Panc1 (cell line): ENCODE results near the gene OR9Q1. TPM values are rescaled to one million over a fixed set of nuclear protein-coding genes. Genes with fewer than 3 reads are reported as not detected.

Experiments
- ATAC-seq: fragments of 200-7000 bp; cut with Tn5 transposase; 2 replicates; pipeline ENCODE4 v1.9.1; 2020; ENCODE audit warnings: mild to moderate bottlenecking, moderate library complexity
- BruUV-seq: library from RNA; stranded (reverse); fragments of 400-500 nt; replicated peaks from 2 replicates; lab custom pipeline; 2021; lab: Mats Ljungman, UMichigan
- CTCF ChIA-PET: fragments of 300-600 bp; sonication (Branson Sonifier 250); formaldehyde crosslinking; loops from one replicate; lab custom pipeline; 2022; ENCODE audit warnings: antibody characterized with exemption; lab: Charles Lee
- POLR2A ChIA-PET: fragments of 300-600 bp; sonication (Branson Sonifier 250); formaldehyde crosslinking; loops from one replicate; lab custom pipeline; 2022; ENCODE audit warnings: antibody characterized with exemption; lab: Charles Lee
- DNase-seq: peaks from one replicate; pipeline ENCODE4 v3.0.0-alpha.2; 2010; ENCODE audit warnings: low read depth, low spot score
- H3K27ac ChIP-seq: 2 replicates; pipeline ENCODE4 v1.5.1; 2011; ENCODE audit warnings: mild to moderate bottlenecking, low read length, inconsistent platforms
- H3K27me3 ChIP-seq: fragments of 200-500 bp; sonication (Bioruptor generic); 2 replicates; pipeline ENCODE4 v1.6.0; 2014; ENCODE audit warnings: low read length, inconsistent platforms; ENCODE audit not compliant: control insufficient read depth, insufficient read depth
- H3K36me3 ChIP-seq: fragments of 200-500 bp; sonication (Bioruptor generic); 2 replicates; pipeline ENCODE4 v1.5.1; 2014; ENCODE audit warnings: inconsistent platforms, mild to moderate bottlenecking, low read length, moderate library complexity; ENCODE audit not compliant: control insufficient read depth, insufficient read depth
- H3K4me1 ChIP-seq: 2 replicates; pipeline ENCODE4 v1.5.1; 2011; ENCODE audit warnings: inconsistent platforms, mild to moderate bottlenecking, low read length, moderate library complexity; ENCODE audit not compliant: control insufficient read depth, insufficient read depth
- H3K4me3 ChIP-seq, 2 experiments: 2 replicates each; pipeline ENCODE4 v1.5.1; 2011 to 2012; ENCODE audit warnings: low read depth in 2 of 2, low read length in 2 of 2, mild to moderate bottlenecking in 2 of 2, inconsistent platforms in 1 of 2, moderate library complexity in 1 of 2
- H3K9me3 ChIP-seq: fragments of 200-500 bp; sonication (Bioruptor generic); 2 replicates; pipeline ENCODE4 v1.5.1; 2014; ENCODE audit warnings: low read depth, mild to moderate bottlenecking, inconsistent platforms, low read length, moderate library complexity; ENCODE audit not compliant: control insufficient read depth, insufficient read depth
- CTCF ChIP-seq: fragments of 450-650 bp; IDR thresholded peaks from 2 replicates; pipeline ENCODE4 v1.5.1; 2017; ENCODE audit warnings: mild to moderate bottlenecking
- POLR2AphosphoS5 ChIP-seq: IDR thresholded peaks from 2 replicates; pipeline ENCODE4 v1.6.1; 2012; ENCODE audit warnings: mild to moderate bottlenecking, low read depth, low read length, moderate library complexity
- REST ChIP-seq, 2 experiments: IDR thresholded peaks; 2 replicates each; pipeline ENCODE4 v1.6.1; 2011 to 2012; ENCODE audit warnings: low read depth in 2 of 2, control low read depth in 1 of 2, low read length in 1 of 2, mild to moderate bottlenecking in 1 of 2, moderate library complexity in 1 of 2; ENCODE audit not compliant: insufficient read depth in 1 of 2
- SIN3A ChIP-seq: IDR thresholded peaks from 2 replicates; pipeline ENCODE4 v1.6.1; 2012; ENCODE audit warnings: low read depth, mild to moderate bottlenecking, low read length, moderate library complexity, borderline replicate concordance; ENCODE audit not compliant: insufficient read depth
- TCF7L2 ChIP-seq: IDR thresholded peaks from 2 replicates; pipeline ENCODE4 v1.6.1; 2011; ENCODE audit warnings: mild to moderate bottlenecking, low read depth, low read length, inconsistent platforms
- in situ Hi-C: cut with HindIII; loops from 2 replicates; pipeline ENCODE4 v1.10.0; 2016; ENCODE audit warnings: low sequenced_read_pairs, low pct_unique_long_range_greater_than_20kb
- intact Hi-C: fragments of 100-400 bp; cut with micrococcal nuclease; formaldehyde crosslinking; loops from one replicate; pipeline ENCODE4 v1.10.0; 2022; ENCODE audit not compliant: unreplicated experiment
- total RNA-seq: library from RNA; stranded (reverse); gene quantifications from one replicate; pipeline ENCODE4 v1.2.1, GENCODE V29; 2021; ENCODE audit not compliant: unreplicated experiment

The OR9Q1 gene
- total RNA-seq, 1 experiment from 2014 or later: not detected

- no peak overlapping the region for H3K4me3 ChIP-seq
- H3K4me1 ChIP-seq: no peaks in the 10 kb centered on the region
- ChIA-PET POLR2A (no interaction called here), CTCF (no interaction called here)
- intact Hi-C loops: no loop called here
- TF ChIP-seq SIN3A (no peak), POLR2AphosphoS5 (no peak), REST (IDR thresholded peaks at IDR 0.05; ENCODE audit: insufficient read depth in 1 of 2, low read depth in 2 of 2, low read length in 1 of 2) (no peak)
- no TSS peak for BruUV-seq
- no peaks in the 10 kb centered on the region for H3K27me3 ChIP-seq
- DNase-seq (no peak), ATAC-seq (no peak)
- no peak overlapping the region for H3K27ac ChIP-seq
- no peaks in the 10 kb centered on the region for H3K36me3 ChIP-seq
- in situ Hi-C loops: no loop called here
- no peaks in the 10 kb centered on the region; the same call in 1 of the 2 replicates for H3K9me3 ChIP-seq
Observed at GRCh38 chr11:58195939-58196338, 172.3 kb downstream of the OR9Q1 start.

- Histone ChIP-seq H3K36me3 (no peaks in the 10 kb centered on the region), H3K4me1 (no peaks in the 10 kb centered on the region), H3K4me3 (no peak overlapping the region), H3K27ac (no peak overlapping the region), H3K27me3 (no peaks in the 10 kb centered on the region), H3K9me3 (no peaks in the 10 kb centered on the region; the same call in 1 of the 2 replicates)
- intact Hi-C loops (no loop called here), in situ Hi-C loops (no loop called here)
- CTCF ChIA-PET: no interaction called here
- POLR2A ChIA-PET: no interaction called here
- no TSS peak for BruUV-seq
- DNase-seq: no peak
- TF ChIP-seq CTCF (no peak), TCF7L2 (no peak), POLR2AphosphoS5 (no peak), SIN3A (no peak), REST (IDR thresholded peaks at IDR 0.05; ENCODE audit: insufficient read depth in 1 of 2, low read depth in 2 of 2, low read length in 1 of 2) (no peak)
- ATAC-seq: no peak
Observed at GRCh38 chr11:58199271-58199670, 175.6 kb downstream of the OR9Q1 start.
